ENCODE results near the gene BAD. TPM values are rescaled to one million over a fixed set of nuclear protein-coding genes. Genes with fewer than 3 reads are reported as not detected.

The BAD gene
- total RNA-seq, 1 donor from 2014 or later = 46.9 TPM

GRCh38 chr11:64287676-64288352, 3.3 kb upstream of the BAD start:
- H3K9me3 Mint-ChIP-seq (ENCODE audit: low read depth) = no peaks in the 10 kb centered on the region
- no peak overlapping the region for H3K27ac Mint-ChIP-seq
- no peak for TF ChIP-seq CTCF (IDR thresholded peaks at IDR 0.05; ENCODE audit: unreplicated experiment)
- H3K36me3 Mint-ChIP-seq (ENCODE audit: insufficient read depth) = peaks cover 4% of the 10 kb centered on the region
- H3K4me3 Mint-ChIP-seq (ENCODE audit: low read depth) = no peak overlapping the region
- peaks cover 7% of the 10 kb centered on the region for H3K4me1 Mint-ChIP-seq (ENCODE audit: low read depth)
- peaks cover 23% of the 10 kb centered on the region for H3K27me3 Mint-ChIP-seq
- DNase-seq (ENCODE audit: low spot score, unreplicated experiment) = no peak

- H3K27ac Mint-ChIP-seq = no peak overlapping the region
- DNase-seq (ENCODE audit: low spot score, unreplicated experiment) = no peak
Observed at GRCh38 chr11:64286801-64287159, 2.3 kb upstream of the BAD start.

GRCh38 chr11:64285885-64286800, 1.7 kb upstream of the BAD start:
- no peak for TF ChIP-seq CTCF (IDR thresholded peaks at IDR 0.05; ENCODE audit: unreplicated experiment)
- H3K9me3 Mint-ChIP-seq (ENCODE audit: low read depth) = no peaks in the 10 kb centered on the region
- H3K27me3 Mint-ChIP-seq = peaks cover 19% of the 10 kb centered on the region
- H3K36me3 Mint-ChIP-seq (ENCODE audit: insufficient read depth) = peaks cover 4% of the 10 kb centered on the region
- peak overlapping the region; percentile 75 for H3K4me3 Mint-ChIP-seq (ENCODE audit: low read depth)
- DNase-seq (ENCODE audit: low spot score, unreplicated experiment) = no peak
- H3K27ac Mint-ChIP-seq = no peak overlapping the region
- H3K4me1 Mint-ChIP-seq (ENCODE audit: low read depth) = peaks cover 7% of the 10 kb centered on the region

More at GRCh38 chr11:64286801-64287159, 2.3 kb upstream of the BAD start:
- Mint-ChIP-seq H3K4me1 (ENCODE audit: low read depth) (peaks cover 7% of the 10 kb centered on the region), H3K27me3 (peaks cover 19% of the 10 kb centered on the region), H3K36me3 (ENCODE audit: insufficient read depth) (peaks cover 4% of the 10 kb centered on the region), H3K9me3 (ENCODE audit: low read depth) (no peaks in the 10 kb centered on the region), H3K4me3 (ENCODE audit: low read depth) (peak overlapping the region; percentile 75)
- TF ChIP-seq CTCF (IDR thresholded peaks at IDR 0.05; ENCODE audit: unreplicated experiment) = no peak

- peaks cover 11% of the 10 kb centered on the region for H3K27me3 Mint-ChIP-seq
- H3K9me3 Mint-ChIP-seq (ENCODE audit: low read depth) = no peaks in the 10 kb centered on the region
- H3K4me3 Mint-ChIP-seq (ENCODE audit: low read depth) = peak within 1 kb of the TSS; percentile 81
- peak within 1 kb of the TSS; percentile 88 for H3K27ac Mint-ChIP-seq
- DNase-seq (ENCODE audit: low spot score, unreplicated experiment) = peak; percentile 84
- peaks cover 7% of the 10 kb centered on the region for H3K4me1 Mint-ChIP-seq (ENCODE audit: low read depth)
- peaks cover 4% of the 10 kb centered on the region for H3K36me3 Mint-ChIP-seq (ENCODE audit: insufficient read depth)
- no peak for TF ChIP-seq CTCF (IDR thresholded peaks at IDR 0.05; ENCODE audit: unreplicated experiment)
Observed at GRCh38 chr11:64284962-64285884, 758 bp upstream of the BAD start, which contains the start of gene GPR137. TSS of gene GPR137 (plus strand) at chr11:64285848. CDS start at chr11:64286525, 677 bp downstream.
